OCI-LY7 (cell line): ENCODE results near the gene MOB3B. TPM values are rescaled to one million over a fixed set of nuclear protein-coding genes. Genes with fewer than 3 reads are reported as not detected.

Experiments
- BruUV-seq: library from RNA; stranded (reverse); fragments of 400-500 nt; replicated peaks from 2 replicates; lab custom pipeline; 2021; lab: Mats Ljungman, UMichigan
- CTCF ChIA-PET: fragments of 300-600 bp; sonication (Branson Sonifier 250); formaldehyde crosslinking; loops from one replicate; lab custom pipeline; 2022; ENCODE audit warnings: antibody characterized with exemption; ENCODE audit not compliant: unreplicated experiment; lab: Charles Lee
- POLR2A ChIA-PET: fragments of 300-600 bp; sonication (Branson Sonifier 250); formaldehyde crosslinking; loops from one replicate; lab custom pipeline; 2022; ENCODE audit warnings: antibody characterized with exemption; lab: Charles Lee
- DNase-seq: peaks from one replicate; pipeline ENCODE4 v3.0.0-alpha.2; 2015; ENCODE audit warnings: low spot score
- H2AFZ ChIP-seq: fragments of 200-600 bp; sonication (generic), shearing (Covaris generic); 2 replicates; pipeline ENCODE4 v1.6.1; 2014; ENCODE audit warnings: mild to moderate bottlenecking, antibody characterized with exemption, low read length, moderate library complexity
- H3K27ac ChIP-seq: fragments of 200-600 bp; sonication (generic); 2 replicates; pipeline ENCODE4 v1.5.1; 2014; ENCODE audit warnings: mixed run types, low read depth, mild to moderate bottlenecking, moderate library complexity, low read length, inconsistent platforms; ENCODE audit not compliant: poor library complexity, severe bottlenecking
- H3K36me3 ChIP-seq: fragments of 200-600 bp; sonication (generic); 2 replicates; pipeline ENCODE4 v1.6.1; 2014; ENCODE audit warnings: mild to moderate bottlenecking, antibody characterized with exemption, low read length, moderate library complexity, mixed read lengths; ENCODE audit not compliant: insufficient read depth
- H3K4me1 ChIP-seq: fragments of 200-600 bp; sonication (generic); 2 replicates; pipeline ENCODE4 v1.5.1; 2014; ENCODE audit warnings: mild to moderate bottlenecking, low read length; ENCODE audit not compliant: insufficient read depth, poor library complexity, severe bottlenecking
- H3K4me2 ChIP-seq: fragments of 200-600 bp; sonication (generic); 2 replicates; pipeline ENCODE4 v1.6.1; 2014; ENCODE audit warnings: mild to moderate bottlenecking, low read length
- H3K4me3 ChIP-seq: fragments of 200-600 bp; sonication (generic); 2 replicates; pipeline ENCODE4 v1.5.1; 2014; ENCODE audit warnings: mild to moderate bottlenecking, low read depth, low read length; ENCODE audit not compliant: poor library complexity, severe bottlenecking
- H3K79me2 ChIP-seq: fragments of 200-600 bp; sonication (generic); 2 replicates; pipeline ENCODE4 v1.6.1; 2016; ENCODE audit warnings: low read depth, mild to moderate bottlenecking, low read length, moderate library complexity, mixed read lengths; ENCODE audit not compliant: insufficient read depth
- H3K9me2 ChIP-seq: fragments of 200-600 bp; sonication (generic); 2 replicates; pipeline ENCODE4 v1.6.1; 2016; ENCODE audit warnings: mild to moderate bottlenecking, low read length, mixed read lengths; ENCODE audit not compliant: insufficient read depth
- H3K9me3 ChIP-seq: fragments of 200-600 bp; sonication (generic); 2 replicates; pipeline ENCODE4 v1.6.1; 2014; ENCODE audit warnings: mild to moderate bottlenecking, mixed run types, low read length, mixed read lengths
- H4K20me1 ChIP-seq: fragments of 200-600 bp; sonication (generic); 2 replicates; pipeline ENCODE4 v1.6.1; 2014; ENCODE audit warnings: mild to moderate bottlenecking, antibody characterized with exemption, low read length, moderate library complexity, mixed read lengths; ENCODE audit not compliant: insufficient read depth
- CTCF ChIP-seq: fragments of 200-600 bp; sonication (generic); conservative IDR thresholded peaks from 2 replicates; pipeline ENCODE4 v1.5.1; 2014; ENCODE audit warnings: mild to moderate bottlenecking, antibody characterized with exemption, low read length, moderate library complexity, mixed read lengths
- EZH2phosphoT487 ChIP-seq: fragments of 200-600 bp; sonication (generic); IDR thresholded peaks from 2 replicates; pipeline ENCODE4 v1.6.1; 2018; ENCODE audit warnings: low read depth, borderline replicate concordance, mild to moderate bottlenecking, mixed run types, antibody characterized with exemption, low read length, moderate library complexity, mixed read lengths
- intact Hi-C: fragments of 100-400 bp; cut with micrococcal nuclease; formaldehyde crosslinking; loops from one replicate; pipeline ENCODE4 v1.10.0; 2022; ENCODE audit not compliant: unreplicated experiment
- total RNA-seq, 2 experiments: library from RNA; depleted of rRNA in 1 of 2; stranded (reverse); fragments of >200 nt in 1 of 2; shearing (Covaris generic) in 1 of 2; gene quantifications; 2 replicates each; pipeline ENCODE4 v1.2.3, GENCODE V29; 2014 to 2022

Gene MOB3B
- total RNA-seq, 2 experiments from 2014 or later, result 0.04 TPM; not detected in 1

GRCh38 chr9:27396495-27396894 is 133.1 kb downstream of the MOB3B start:
- ChIA-PET POLR2A (no interaction called here), CTCF (no interaction called here)
- H3K79me2 ChIP-seq, result no peaks in the 10 kb centered on the region
- no peak overlapping the region for H3K4me2 ChIP-seq
- H2AFZ ChIP-seq, result no peak overlapping the region
- no peak overlapping the region for H3K27ac ChIP-seq
- H4K20me1 ChIP-seq, result no peaks in the 10 kb centered on the region
- no peaks in the 10 kb centered on the region for H3K36me3 ChIP-seq
- no peak for DNase-seq
- no peaks in the 10 kb centered on the region for H3K9me2 ChIP-seq
- intact Hi-C loops, result loop anchor here (5.0 kb wide), 1 partner anchor 64 kb away; no protein-coding TSS in a partner anchor
- no TSS peak for BruUV-seq
- TF ChIP-seq CTCF, result no peak
- TF ChIP-seq EZH2phosphoT487, result no peak
- no peak overlapping the region for H3K4me3 ChIP-seq
- no peaks in the 10 kb centered on the region for H3K9me3 ChIP-seq
- H3K4me1 ChIP-seq, result no peaks in the 10 kb centered on the region

- no peak for TF ChIP-seq CTCF
- TF ChIP-seq EZH2phosphoT487, result no peak
- no peak overlapping the region for H3K4me2 ChIP-seq
- H3K36me3 ChIP-seq, result no peaks in the 10 kb centered on the region
- no peak for DNase-seq
- intact Hi-C loops, result loop anchor here (5.0 kb wide), 1 partner anchor 63 kb away; no protein-coding TSS in a partner anchor
- no TSS peak for BruUV-seq
- no peaks in the 10 kb centered on the region for H4K20me1 ChIP-seq
- H3K79me2 ChIP-seq, result no peaks in the 10 kb centered on the region
- H3K27ac ChIP-seq, result no peak overlapping the region
- no peaks in the 10 kb centered on the region for H3K9me2 ChIP-seq
- CTCF ChIA-PET, result no interaction called here
- H3K4me1 ChIP-seq, result no peaks in the 10 kb centered on the region
- no peak overlapping the region for H2AFZ ChIP-seq
- POLR2A ChIA-PET, result no interaction called here
- H3K9me3 ChIP-seq, result no peaks in the 10 kb centered on the region
- H3K4me3 ChIP-seq, result no peak overlapping the region
Measured at GRCh38 chr9:27395484-27395921, 134.1 kb downstream of the MOB3B start.

- intact Hi-C loops, result loop anchor here (5.0 kb wide), 1 partner anchor 63 kb away; no protein-coding TSS in a partner anchor
- Histone ChIP-seq H3K9me2 (no peaks in the 10 kb centered on the region), H3K4me2 (no peak overlapping the region), H3K4me3 (no peak overlapping the region), H2AFZ (no peak overlapping the region), H3K36me3 (no peaks in the 10 kb centered on the region), H4K20me1 (no peaks in the 10 kb centered on the region), H3K4me1 (no peaks in the 10 kb centered on the region), H3K79me2 (no peaks in the 10 kb centered on the region), H3K27ac (no peak overlapping the region), H3K9me3 (no peaks in the 10 kb centered on the region)
- POLR2A ChIA-PET, result no interaction called here
- BruUV-seq, result no TSS peak
- CTCF ChIA-PET, result no interaction called here
- TF ChIP-seq CTCF (no peak), EZH2phosphoT487 (no peak)
- no peak for DNase-seq
Measured at GRCh38 chr9:27394826-27395201, 134.8 kb downstream of the MOB3B start.
